Measurements from ENCODE around the gene IVD. TPM values are rescaled to one million over a fixed set of nuclear protein-coding genes. Genes with fewer than 3 reads are reported as not detected.

The IVD gene
- total and polyA plus RNA-seq, 4 donors, result 40.3 to 156 (median 94.4) TPM

DNA sequence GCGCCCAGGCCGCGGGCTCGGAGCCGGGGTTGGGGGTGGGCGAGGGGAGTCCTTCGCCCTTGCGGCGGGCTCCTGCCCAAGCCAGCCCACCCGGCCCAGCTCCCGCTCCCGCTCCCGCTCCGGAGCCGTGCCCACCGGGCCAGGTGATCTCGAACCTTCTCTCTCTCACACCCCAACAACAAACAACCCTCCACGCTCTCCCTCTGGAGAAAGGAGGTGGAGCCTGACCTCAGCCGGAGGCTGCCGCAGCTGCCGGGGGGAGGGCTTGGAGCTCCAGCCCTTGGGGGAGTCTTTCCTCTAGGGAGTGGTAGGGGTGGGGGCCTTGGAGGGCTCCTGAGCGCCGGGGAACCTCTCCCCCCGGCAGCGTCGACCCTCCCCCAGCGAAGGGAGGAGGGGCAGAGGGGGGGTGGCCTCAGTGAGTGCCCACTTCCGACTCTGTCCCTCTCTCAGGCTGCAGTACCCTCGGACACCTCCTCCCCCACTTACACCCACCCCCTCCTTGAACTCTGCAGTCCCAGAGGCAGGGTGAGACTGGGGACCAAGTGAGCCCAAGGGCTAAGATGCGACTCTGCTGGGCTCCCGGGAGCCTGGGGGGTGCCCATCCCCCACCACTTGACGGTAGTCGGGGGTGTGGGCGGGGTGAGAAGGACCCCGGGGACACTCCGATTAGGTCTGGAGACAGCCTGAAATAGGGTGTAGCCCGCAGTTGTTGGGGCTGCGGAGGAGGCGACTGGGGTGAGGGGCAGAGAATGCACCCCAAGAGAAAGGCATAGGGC, 30.7 kb downstream of the IVD start:
- WGBS, result 2% methylated on average over 39 of the region's 39 CpGs
- Histone ChIP-seq H3K27ac (ENCODE audit: low read depth in 1 of 2, low read length in 2 of 2) (no peak overlapping the region), H3K4me3 (ENCODE audit: low read depth in 1 of 3, low read length in 3 of 3) (peak overlapping the region in 1 of 3 donors; percentile 12), H3K9ac (ENCODE audit: low read depth in 1 of 2, low read length in 2 of 2) (no peak overlapping the region), H3K4me1 (ENCODE audit: control insufficient read depth in 4 of 4, insufficient read depth in 4 of 4, low read length in 3 of 4) (peaks cover 10 to 25% (median 19%) of the 10 kb centered on the region in 4 donors), H3K27me3 (ENCODE audit: control insufficient read depth in 4 of 4, insufficient read depth in 4 of 4, low read length in 3 of 4) (peaks cover 0 to 6% (median 0%) of the 10 kb centered on the region in 4 donors), H3K9me3 (ENCODE audit: control insufficient read depth in 4 of 4, low read length in 3 of 4) (no peaks in the 10 kb centered on the region), H3K36me3 (ENCODE audit: control insufficient read depth in 4 of 4, insufficient read depth in 3 of 4, low read depth in 1 of 4, low read length in 3 of 4) (no peaks in the 10 kb centered on the region)
- DNase-seq (ENCODE audit: low spot score), result no peak
- TF ChIP-seq, protein P1, sequence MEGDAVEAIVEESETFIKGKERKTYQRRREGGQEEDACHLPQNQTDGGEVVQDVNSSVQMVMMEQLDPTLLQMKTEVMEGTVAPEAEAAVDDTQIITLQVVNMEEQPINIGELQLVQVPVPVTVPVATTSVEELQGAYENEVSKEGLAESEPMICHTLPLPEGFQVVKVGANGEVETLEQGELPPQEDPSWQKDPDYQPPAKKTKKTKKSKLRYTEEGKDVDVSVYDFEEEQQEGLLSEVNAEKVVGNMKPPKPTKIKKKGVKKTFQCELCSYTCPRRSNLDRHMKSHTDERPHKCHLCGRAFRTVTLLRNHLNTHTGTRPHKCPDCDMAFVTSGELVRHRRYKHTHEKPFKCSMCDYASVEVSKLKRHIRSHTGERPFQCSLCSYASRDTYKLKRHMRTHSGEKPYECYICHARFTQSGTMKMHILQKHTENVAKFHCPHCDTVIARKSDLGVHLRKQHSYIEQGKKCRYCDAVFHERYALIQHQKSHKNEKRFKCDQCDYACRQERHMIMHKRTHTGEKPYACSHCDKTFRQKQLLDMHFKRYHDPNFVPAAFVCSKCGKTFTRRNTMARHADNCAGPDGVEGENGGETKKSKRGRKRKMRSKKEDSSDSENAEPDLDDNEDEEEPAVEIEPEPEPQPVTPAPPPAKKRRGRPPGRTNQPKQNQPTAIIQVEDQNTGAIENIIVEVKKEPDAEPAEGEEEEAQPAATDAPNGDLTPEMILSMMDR (IDR thresholded peaks at IDR 0.05; ENCODE audit: low read depth, low read length, missing input control), result no peak
- TF ChIP-seq FOXA2 (IDR thresholded peaks at IDR 0.05) (no peak), EGR1 (IDR thresholded peaks at IDR 0.05; ENCODE audit: low read depth in 2 of 2) (no peak), FOXA1 (IDR thresholded peaks at IDR 0.05) (no peak), HNF4G (IDR thresholded peaks at IDR 0.05) (no peak), JUND (IDR thresholded peaks at IDR 0.05) (no peak), HNF4A (conservative IDR thresholded peaks at IDR 0.05) (no peak), RAD21 (IDR thresholded peaks at IDR 0.05) (no peak), NR2F2 (IDR thresholded peaks at IDR 0.05) (no peak), RXRA (IDR thresholded peaks at IDR 0.05) (no peak)
- TF ChIP-seq, protein P2, sequence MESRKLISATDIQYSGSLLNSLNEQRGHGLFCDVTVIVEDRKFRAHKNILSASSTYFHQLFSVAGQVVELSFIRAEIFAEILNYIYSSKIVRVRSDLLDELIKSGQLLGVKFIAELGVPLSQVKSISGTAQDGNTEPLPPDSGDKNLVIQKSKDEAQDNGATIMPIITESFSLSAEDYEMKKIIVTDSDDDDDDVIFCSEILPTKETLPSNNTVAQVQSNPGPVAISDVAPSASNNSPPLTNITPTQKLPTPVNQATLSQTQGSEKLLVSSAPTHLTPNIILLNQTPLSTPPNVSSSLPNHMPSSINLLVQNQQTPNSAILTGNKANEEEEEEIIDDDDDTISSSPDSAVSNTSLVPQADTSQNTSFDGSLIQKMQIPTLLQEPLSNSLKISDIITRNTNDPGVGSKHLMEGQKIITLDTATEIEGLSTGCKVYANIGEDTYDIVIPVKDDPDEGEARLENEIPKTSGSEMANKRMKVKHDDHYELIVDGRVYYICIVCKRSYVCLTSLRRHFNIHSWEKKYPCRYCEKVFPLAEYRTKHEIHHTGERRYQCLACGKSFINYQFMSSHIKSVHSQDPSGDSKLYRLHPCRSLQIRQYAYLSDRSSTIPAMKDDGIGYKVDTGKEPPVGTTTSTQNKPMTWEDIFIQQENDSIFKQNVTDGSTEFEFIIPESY (IDR thresholded peaks at IDR 0.05), result no peak
- TF ChIP-seq, protein P3, sequence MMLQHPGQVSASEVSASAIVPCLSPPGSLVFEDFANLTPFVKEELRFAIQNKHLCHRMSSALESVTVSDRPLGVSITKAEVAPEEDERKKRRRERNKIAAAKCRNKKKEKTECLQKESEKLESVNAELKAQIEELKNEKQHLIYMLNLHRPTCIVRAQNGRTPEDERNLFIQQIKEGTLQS (IDR thresholded peaks at IDR 0.05), result no peak

DNA sequence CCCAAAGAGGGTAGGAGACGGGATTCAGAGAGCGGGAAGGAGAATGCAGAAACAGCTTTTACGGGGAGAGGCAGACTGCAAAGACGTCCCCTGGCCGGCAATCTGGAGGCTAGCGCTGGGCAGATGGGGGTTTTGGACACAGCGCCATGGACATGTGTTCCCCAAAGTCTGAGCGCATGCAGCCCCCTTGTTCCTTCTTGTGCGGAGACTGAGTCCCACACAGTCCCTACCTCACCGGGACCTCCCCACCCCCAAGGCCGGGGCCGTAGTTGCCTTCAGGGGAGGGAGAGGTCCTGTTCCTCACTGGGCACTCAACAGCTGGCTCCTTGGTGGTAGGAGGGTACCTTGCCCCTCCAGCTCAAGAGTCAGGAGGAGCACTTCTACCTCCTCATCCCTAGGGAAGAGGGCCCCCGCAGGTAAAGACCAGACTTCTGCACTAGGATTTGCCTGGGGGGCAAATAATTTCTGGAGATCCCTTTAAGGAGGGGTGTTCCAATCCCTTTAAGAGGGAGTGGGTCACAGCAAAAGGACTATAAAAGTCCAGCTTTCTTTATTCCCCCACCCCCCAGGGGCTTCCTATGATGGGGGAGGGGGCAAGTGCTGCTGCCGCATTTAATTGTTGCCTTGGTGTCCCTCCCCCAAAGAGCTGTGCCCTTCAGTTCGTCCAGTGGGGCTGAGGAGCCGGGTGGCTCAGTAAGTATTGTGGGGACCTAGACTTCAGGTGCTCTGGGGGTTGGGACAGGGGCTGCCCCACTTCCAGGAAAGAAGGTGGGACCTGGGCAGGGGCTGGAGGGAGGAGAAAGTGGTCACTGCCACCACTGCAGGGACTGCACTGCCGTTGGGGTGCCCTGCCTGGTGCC, 31.5 kb downstream of the IVD start:
- H3K27ac ChIP-seq (ENCODE audit: low read depth in 1 of 2, low read length in 2 of 2), result no peak overlapping the region
- TF ChIP-seq, protein P1 (IDR thresholded peaks at IDR 0.05; ENCODE audit: low read depth, low read length, missing input control), result no peak
- TF ChIP-seq FOXA2 (IDR thresholded peaks at IDR 0.05), result no peak
- TF ChIP-seq, protein P2 (IDR thresholded peaks at IDR 0.05), result no peak
- no peak for TF ChIP-seq NR2F2 (IDR thresholded peaks at IDR 0.05)
- no peak for TF ChIP-seq TAF1 (conservative IDR thresholded peaks at IDR 0.05)
- peaks cover 10 to 25% (median 19%) of the 10 kb centered on the region in 4 donors for H3K4me1 ChIP-seq (ENCODE audit: control insufficient read depth in 4 of 4, insufficient read depth in 4 of 4, low read length in 3 of 4)
- peak overlapping the region in 1 of 3 donors; percentile 12 for H3K4me3 ChIP-seq (ENCODE audit: low read depth in 1 of 3, low read length in 3 of 3)
- H3K9ac ChIP-seq (ENCODE audit: low read depth in 1 of 2, low read length in 2 of 2), result no peak overlapping the region
- 13% methylated on average over 17 of the region's 17 CpGs for WGBS
- no peaks in the 10 kb centered on the region for H3K36me3 ChIP-seq (ENCODE audit: control insufficient read depth in 4 of 4, insufficient read depth in 3 of 4, low read depth in 1 of 4, low read length in 3 of 4)
- DNase-seq (ENCODE audit: low spot score), result no peak
- no peaks in the 10 kb centered on the region for H3K9me3 ChIP-seq (ENCODE audit: control insufficient read depth in 4 of 4, low read length in 3 of 4)
- peaks cover 0 to 6% (median 0%) of the 10 kb centered on the region in 4 donors for H3K27me3 ChIP-seq (ENCODE audit: control insufficient read depth in 4 of 4, insufficient read depth in 4 of 4, low read length in 3 of 4)

Data from liver (tissue), 9 donors.